A673 (cell line): Measurements from ENCODE around the gene HLA-A. TPM values are rescaled to one million over a fixed set of nuclear protein-coding genes. Genes with fewer than 3 reads are reported as not detected.
"Not testable (repeated sequence)": the region's sequence is repeated elsewhere in the genome, so short reads cannot be mapped to it uniquely, and the experiment has no call there.

Experiments used
- BruUV-seq: library from RNA; stranded (reverse); fragments of 400-500 nt; replicated peaks from 2 replicates; lab custom pipeline; 2021; lab: Mats Ljungman, UMichigan
- CTCF ChIA-PET: fragments of 300-600 bp; sonication (Branson Sonifier 250); formaldehyde crosslinking; loops from one replicate; lab custom pipeline; 2022; ENCODE audit warnings: antibody characterized with exemption; lab: Charles Lee
- POLR2A ChIA-PET: fragments of 300-600 bp; sonication (Branson Sonifier 250); formaldehyde crosslinking; loops from one replicate; lab custom pipeline; 2022; ENCODE audit warnings: antibody characterized with exemption; ENCODE audit not compliant: low non-redundant PET; lab: Charles Lee
- DNase-seq: peaks from one replicate; pipeline ENCODE4 v3.0.0-alpha.2; 2015; ENCODE audit warnings: low spot score
- H3K27ac ChIP-seq: fragments of 200-600 bp; sonication (generic); 2 replicates; pipeline ENCODE4 v1.5.1; 2016; ENCODE audit warnings: mixed run types, low read depth, mild to moderate bottlenecking, mixed read lengths, antibody characterized with exemption, low read length; ENCODE audit not compliant: poor library complexity, severe bottlenecking
- H3K27me3 ChIP-seq: fragments of 200-600 bp; sonication (generic); replicated peaks from 2 replicates; pipeline ENCODE4 v1.6.1; 2017; ENCODE audit warnings: mixed run types, low read depth, mild to moderate bottlenecking, mixed read lengths, antibody characterized with exemption, low read length; ENCODE audit not compliant: insufficient read depth, poor library complexity
- H3K36me3 ChIP-seq: fragments of 200-600 bp; sonication (generic); 2 replicates; pipeline ENCODE4 v1.6.1; 2016; ENCODE audit warnings: mixed run types, mild to moderate bottlenecking, mixed read lengths, antibody characterized with exemption, low read length; ENCODE audit not compliant: insufficient read depth, poor library complexity, severe bottlenecking
- H3K4me1 ChIP-seq: fragments of 200-600 bp; sonication (generic); 2 replicates; pipeline ENCODE4 v1.6.1; 2017; ENCODE audit warnings: mixed run types, mild to moderate bottlenecking, mixed read lengths, antibody characterized with exemption, low read length; ENCODE audit not compliant: insufficient read depth, poor library complexity, severe bottlenecking
- H3K4me3 ChIP-seq: fragments of 200-600 bp; sonication (generic); 2 replicates; pipeline ENCODE4 v1.5.1; 2016; ENCODE audit warnings: low read depth, mixed run types, mild to moderate bottlenecking, mixed read lengths, low read length; ENCODE audit not compliant: poor library complexity, severe bottlenecking
- H3K9me3 ChIP-seq: fragments of 200-600 bp; sonication (generic); 2 replicates; pipeline ENCODE4 v1.6.1; 2016; ENCODE audit warnings: mixed run types, low read depth, mild to moderate bottlenecking, mixed read lengths, antibody characterized with exemption, low read length; ENCODE audit not compliant: poor library complexity, severe bottlenecking
- CTCF ChIP-seq: fragments of 300-800, 200-600 bp; sonication (generic); conservative IDR thresholded peaks from 2 replicates; pipeline ENCODE4 v1.5.1; 2017; ENCODE audit warnings: low read depth, mild to moderate bottlenecking, antibody characterized with exemption, low read length, moderate library complexity, mixed read lengths
- EZH2 ChIP-seq: fragments of 200-600 bp; sonication (generic); IDR thresholded peaks from 2 replicates; pipeline ENCODE4 v1.6.1; 2017; ENCODE audit warnings: borderline replicate concordance, low read depth, mild to moderate bottlenecking, mixed read lengths, antibody characterized with exemption, low read length; ENCODE audit not compliant: poor library complexity, severe bottlenecking
- intact Hi-C: fragments of 100-400 bp; cut with micrococcal nuclease; formaldehyde crosslinking; loops from one replicate; pipeline ENCODE4 v1.10.0; 2022; ENCODE audit not compliant: unreplicated experiment
- total RNA-seq: library from RNA; stranded (reverse); gene quantifications from 2 replicates; pipeline ENCODE4 v1.2.3, GENCODE V29; 2021

Gene HLA-A
- total RNA-seq, 1 experiment from 2014 or later: 190 TPM

- Histone ChIP-seq H3K27ac (no peak overlapping the region), H3K9me3 (no peaks in the 10 kb centered on the region), H3K4me3 (peak overlapping the region; percentile 58), H3K4me1 (no peaks in the 10 kb centered on the region), H3K27me3 (no peaks in the 10 kb centered on the region), H3K36me3 (no peaks in the 10 kb centered on the region)
- TF ChIP-seq EZH2: no peak
- TF ChIP-seq CTCF: no peak
- DNase-seq: no peak
- intact Hi-C loops: no loop called here
- no TSS peak for BruUV-seq
- POLR2A ChIA-PET: no interaction called here
- CTCF ChIA-PET: no interaction called here
Measured at GRCh38 chr6:29927841-29928388, 14.4 kb upstream of the HLA-A start.

- intact Hi-C loops, DNase-seq, H3K27me3 ChIP-seq, H3K4me1 ChIP-seq, H3K4me3 ChIP-seq, POLR2A ChIA-PET, H3K27ac ChIP-seq, CTCF ChIA-PET, BruUV-seq, H3K9me3 ChIP-seq, H3K36me3 ChIP-seq: not testable (repeated sequence)
Measured at GRCh38 chr6:29930047-29930446, 12.3 kb upstream of the HLA-A start.

GRCh38 chr6:29933955-29934354, 8.4 kb upstream of the HLA-A start:
- Histone ChIP-seq H3K9me3 (no peaks in the 10 kb centered on the region), H3K4me3 (no peak overlapping the region), H3K36me3 (no peaks in the 10 kb centered on the region), H3K27me3 (no peaks in the 10 kb centered on the region), H3K4me1 (no peaks in the 10 kb centered on the region), H3K27ac (no peak overlapping the region)
- no TSS peak for BruUV-seq
- DNase-seq: no peak
- TF ChIP-seq CTCF (no peak), EZH2 (no peak)
- POLR2A ChIA-PET: no interaction called here
- CTCF ChIA-PET: no interaction called here
- intact Hi-C loops: loop anchor here (1.0 kb wide), 1 partner anchor 9 kb away; no protein-coding TSS in a partner anchor
